ENCODE measurements around the gene RGS1.

- TF ChIP-seq EZH2 (IDR thresholded peaks at IDR 0.05; ENCODE audit: borderline replicate concordance, low read length) (no peak), CTCF (conservative IDR thresholded peaks at IDR 0.05 in 1 of 2, IDR thresholded peaks at IDR 0.05 in 1 of 2; ENCODE audit: extremely low read depth in 1 of 2, insufficient read depth in 1 of 2, low read depth in 1 of 2, low read length in 2 of 2) (no peak)
Observed at GRCh38 chr1:192615055-192615454, 39.5 kb downstream of the RGS1 start.
